HepG2 (cell line): Measurements from ENCODE around the gene NT5C3B. TPM values are rescaled to one million over a fixed set of nuclear protein-coding genes. Genes with fewer than 3 reads are reported as not detected.

Experiments used
- CENPX ChIP-seq: sonication (generic); formaldehyde crosslinking; IDR thresholded peaks from 2 replicates; pipeline ENCODE4 v1.9.0; 2021; ENCODE audit warnings: mild to moderate bottlenecking, missing genetic modification reagents, moderate library complexity
- ISX ChIP-seq: sonication (generic); formaldehyde crosslinking; conservative IDR thresholded peaks from 2 replicates; pipeline ENCODE4 v1.5.0; 2020; ENCODE audit warnings: missing genetic modification reagents
- NFE2L1 ChIP-seq: sonication (generic); formaldehyde crosslinking; IDR thresholded peaks from 2 replicates; pipeline ENCODE4 v1.4.0; 2020; ENCODE audit warnings: missing genetic modification reagents, mild to moderate bottlenecking, borderline replicate concordance
- SIX1 ChIP-seq: sonication (generic); formaldehyde crosslinking; IDR thresholded peaks from 2 replicates; pipeline ENCODE4 v1.4.0; 2020; ENCODE audit warnings: missing genetic modification reagents, borderline replicate concordance
- SNAI1 ChIP-seq: sonication (generic); formaldehyde crosslinking; IDR thresholded peaks from 2 replicates; pipeline ENCODE4 v1.5.0; 2020; ENCODE audit warnings: mild to moderate bottlenecking, missing genetic modification reagents, borderline replicate concordance
- TOE1 ChIP-seq: sonication (generic); formaldehyde crosslinking; IDR thresholded peaks from 2 replicates; pipeline ENCODE4 v1.4.0; 2020; ENCODE audit warnings: mild to moderate bottlenecking, missing genetic modification reagents
- ZBTB21 ChIP-seq: sonication (generic); formaldehyde crosslinking; IDR thresholded peaks from 2 replicates; pipeline ENCODE4 v1.4.0; 2020; ENCODE audit warnings: missing genetic modification reagents
- ZFP36L1 ChIP-seq: sonication (generic); formaldehyde crosslinking; IDR thresholded peaks from 2 replicates; pipeline ENCODE4 v1.8.0; 2022; ENCODE audit warnings: mild to moderate bottlenecking, missing genetic modification reagents, moderate library complexity
- ZNF260 ChIP-seq: sonication (generic); formaldehyde crosslinking; IDR thresholded peaks from 2 replicates; pipeline ENCODE4 v1.4.0; 2020; ENCODE audit warnings: missing genetic modification reagents, low read depth, mild to moderate bottlenecking, borderline replicate concordance
- ZNF33B ChIP-seq: sonication (generic); formaldehyde crosslinking; IDR thresholded peaks from 2 replicates; pipeline ENCODE4 v1.5.1; 2020; ENCODE audit warnings: mild to moderate bottlenecking, missing genetic modification reagents
- ZNF775 ChIP-seq: sonication (generic); formaldehyde crosslinking; IDR thresholded peaks from 2 replicates; pipeline ENCODE4 v1.4.0; 2020; ENCODE audit warnings: missing genetic modification reagents, mild to moderate bottlenecking, moderate library complexity, borderline replicate concordance
- ZNF83 ChIP-seq: sonication (generic); formaldehyde crosslinking; IDR thresholded peaks from 2 replicates; pipeline ENCODE4 v1.4.0; 2020; ENCODE audit warnings: missing genetic modification reagents, mild to moderate bottlenecking, borderline replicate concordance
- ZSCAN25 ChIP-seq: sonication (generic); formaldehyde crosslinking; IDR thresholded peaks from 2 replicates; pipeline ENCODE4 v1.8.0; 2022; ENCODE audit warnings: mild to moderate bottlenecking, missing genetic modification reagents
- polyA plus RNA-seq, 8 experiments: library from polyadenylated mRNA; depleted of rRNA in 3 of 8; stranded (reverse) in 7 of 8; unstranded in 1 of 8; fragments of >200 nt; fragmentation: Illumina TruSeq in 4 of 8; extraction: Trizol in 4 of 8; gene quantifications; 2 replicates each; pipeline versions ENCODE4 v1.2.1 to v1.2.3, GENCODE V29; 2011 to 2016; ENCODE audit warnings: low read depth in 4 of 8, missing spikeins in 1 of 8, mixed read lengths in 1 of 8; ENCODE audit not compliant: insufficient read depth in 1 of 8
- total RNA-seq, 5 experiments: library from RNA; depleted of rRNA; stranded (reverse); fragments of >200 nt; fragmentation: Illumina TruSeq; extraction: Trizol; gene quantifications; 2 replicates each; pipeline ENCODE4 v1.2.3, GENCODE V29; 2016; ENCODE audit warnings: low read depth in 1 of 5
- TF ChIP-seq, protein P1 (sequence below): sonication (generic); formaldehyde crosslinking; IDR thresholded peaks from 2 replicates; pipeline ENCODE4 v1.4.0; 2020; ENCODE audit warnings: low read depth, mild to moderate bottlenecking, missing genetic modification reagents
- TF ChIP-seq, protein P2 (sequence below): sonication (generic); formaldehyde crosslinking; IDR thresholded peaks from 2 replicates; pipeline ENCODE4 v1.9.0; 2022; ENCODE audit warnings: missing genetic modification reagents, mild to moderate bottlenecking, borderline replicate concordance
- TF ChIP-seq, protein P3 (sequence below): sonication (generic); formaldehyde crosslinking; IDR thresholded peaks from 2 replicates; pipeline ENCODE4 v1.4.0; 2020; ENCODE audit warnings: missing genetic modification reagents, low read depth, mild to moderate bottlenecking, borderline replicate concordance
- TF ChIP-seq, protein P4 (sequence below): sonication (generic); formaldehyde crosslinking; IDR thresholded peaks from 2 replicates; pipeline ENCODE4 v1.5.1; 2020; ENCODE audit warnings: missing genetic modification reagents, mild to moderate bottlenecking, borderline replicate concordance
- TF ChIP-seq, protein P5 (sequence below): sonication (generic); formaldehyde crosslinking; IDR thresholded peaks from 2 replicates; pipeline ENCODE4 v1.4.0; 2020; ENCODE audit warnings: mild to moderate bottlenecking, low read depth, missing genetic modification reagents
- TF ChIP-seq, protein P6 (sequence below): sonication (generic); formaldehyde crosslinking; IDR thresholded peaks from 2 replicates; pipeline ENCODE4 v1.5.1; 2020; ENCODE audit warnings: missing genetic modification reagents, mild to moderate bottlenecking, borderline replicate concordance
- TF ChIP-seq, protein P7 (sequence below): sonication (generic); formaldehyde crosslinking; IDR thresholded peaks from 2 replicates; pipeline ENCODE4 v1.8.0; 2022; ENCODE audit warnings: mild to moderate bottlenecking, missing genetic modification reagents, moderate library complexity

Gene NT5C3B
- total and polyA plus RNA-seq, 2 of the 13 experiments (the other 11 are each of a cell fraction or from before 2014, with no cell fraction given), result 104 to 126 TPM

DNA sequence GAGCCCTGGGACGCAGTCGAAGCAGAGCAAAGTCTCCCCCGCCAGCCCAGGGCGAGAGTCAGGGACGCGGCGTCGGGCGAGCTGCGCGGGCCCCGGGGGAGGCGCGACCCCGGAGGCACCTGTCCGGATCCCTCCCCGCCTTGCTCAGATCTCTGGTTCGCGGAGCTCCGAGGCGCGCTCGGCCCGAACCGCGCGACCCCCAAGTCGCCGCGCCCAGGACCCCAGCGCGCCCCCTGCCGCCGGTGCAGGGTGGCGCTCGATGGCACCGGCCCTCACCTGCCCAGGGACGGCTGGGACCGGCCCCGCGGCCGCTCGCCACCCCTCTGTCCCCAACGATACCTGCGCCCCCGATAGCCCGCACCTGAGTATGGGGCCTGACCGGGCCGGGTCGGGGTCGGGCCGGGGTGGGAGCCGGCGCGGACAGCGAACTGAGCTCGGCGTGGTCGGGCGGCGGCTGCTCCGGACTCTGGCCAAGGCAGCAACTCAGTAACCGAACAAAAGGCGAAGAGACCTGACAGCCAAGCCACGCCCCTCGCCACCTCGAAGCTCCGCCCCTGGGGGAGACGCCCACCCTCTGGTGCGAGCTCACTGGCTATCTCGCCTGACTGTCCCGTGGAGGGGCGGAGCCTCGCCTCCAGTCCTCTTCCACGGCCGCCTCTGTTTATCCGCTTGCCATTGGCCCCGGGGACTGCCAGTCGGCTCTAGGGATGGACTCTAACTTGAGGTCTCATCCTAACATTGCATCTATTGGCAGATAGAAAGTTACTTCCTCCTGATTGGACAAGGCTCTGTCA, 49.6 kb downstream of the NT5C3B start, which contains the start of gene JUP (continued):
- TF ChIP-seq, protein P1, sequence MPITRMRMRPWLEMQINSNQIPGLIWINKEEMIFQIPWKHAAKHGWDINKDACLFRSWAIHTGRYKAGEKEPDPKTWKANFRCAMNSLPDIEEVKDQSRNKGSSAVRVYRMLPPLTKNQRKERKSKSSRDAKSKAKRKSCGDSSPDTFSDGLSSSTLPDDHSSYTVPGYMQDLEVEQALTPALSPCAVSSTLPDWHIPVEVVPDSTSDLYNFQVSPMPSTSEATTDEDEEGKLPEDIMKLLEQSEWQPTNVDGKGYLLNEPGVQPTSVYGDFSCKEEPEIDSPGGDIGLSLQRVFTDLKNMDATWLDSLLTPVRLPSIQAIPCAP (CRISPR knock-in tag), result no peak
- TF ChIP-seq, protein P2, sequence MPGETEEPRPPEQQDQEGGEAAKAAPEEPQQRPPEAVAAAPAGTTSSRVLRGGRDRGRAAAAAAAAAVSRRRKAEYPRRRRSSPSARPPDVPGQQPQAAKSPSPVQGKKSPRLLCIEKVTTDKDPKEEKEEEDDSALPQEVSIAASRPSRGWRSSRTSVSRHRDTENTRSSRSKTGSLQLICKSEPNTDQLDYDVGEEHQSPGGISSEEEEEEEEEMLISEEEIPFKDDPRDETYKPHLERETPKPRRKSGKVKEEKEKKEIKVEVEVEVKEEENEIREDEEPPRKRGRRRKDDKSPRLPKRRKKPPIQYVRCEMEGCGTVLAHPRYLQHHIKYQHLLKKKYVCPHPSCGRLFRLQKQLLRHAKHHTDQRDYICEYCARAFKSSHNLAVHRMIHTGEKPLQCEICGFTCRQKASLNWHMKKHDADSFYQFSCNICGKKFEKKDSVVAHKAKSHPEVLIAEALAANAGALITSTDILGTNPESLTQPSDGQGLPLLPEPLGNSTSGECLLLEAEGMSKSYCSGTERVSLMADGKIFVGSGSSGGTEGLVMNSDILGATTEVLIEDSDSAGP (CRISPR knock-in tag), result peak; percentile 70; the same call in 1 of the 2 replicates
- TF ChIP-seq ZNF83 (CRISPR knock-in tag) (no peak), ISX (CRISPR knock-in tag) (no peak), ZBTB21 (CRISPR knock-in tag) (no peak), NFE2L1 (CRISPR knock-in tag) (no peak), SIX1 (CRISPR knock-in tag) (no peak), ZNF260 (CRISPR knock-in tag) (no peak), ZNF775 (no peak), ZSCAN25 (CRISPR knock-in tag) (peak; percentile 66), SNAI1 (no peak), ZFP36L1 (CRISPR knock-in tag) (no peak), ZNF33B (CRISPR knock-in tag) (no peak), TOE1 (CRISPR knock-in tag) (no peak), CENPX (CRISPR knock-in tag) (no peak)
- TF ChIP-seq, protein P3, sequence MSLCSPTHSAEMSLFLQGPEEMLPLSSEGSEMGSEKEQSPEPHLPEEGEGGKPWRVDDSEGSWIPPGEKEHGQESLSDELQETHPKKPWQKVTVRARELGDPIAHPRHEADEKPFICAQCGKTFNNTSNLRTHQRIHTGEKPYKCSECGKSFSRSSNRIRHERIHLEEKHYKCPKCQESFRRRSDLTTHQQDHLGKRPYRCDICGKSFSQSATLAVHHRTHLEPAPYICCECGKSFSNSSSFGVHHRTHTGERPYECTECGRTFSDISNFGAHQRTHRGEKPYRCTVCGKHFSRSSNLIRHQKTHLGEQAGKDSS, result peak; percentile 22; the same call in 1 of the 2 replicates
- TF ChIP-seq, protein P4, sequence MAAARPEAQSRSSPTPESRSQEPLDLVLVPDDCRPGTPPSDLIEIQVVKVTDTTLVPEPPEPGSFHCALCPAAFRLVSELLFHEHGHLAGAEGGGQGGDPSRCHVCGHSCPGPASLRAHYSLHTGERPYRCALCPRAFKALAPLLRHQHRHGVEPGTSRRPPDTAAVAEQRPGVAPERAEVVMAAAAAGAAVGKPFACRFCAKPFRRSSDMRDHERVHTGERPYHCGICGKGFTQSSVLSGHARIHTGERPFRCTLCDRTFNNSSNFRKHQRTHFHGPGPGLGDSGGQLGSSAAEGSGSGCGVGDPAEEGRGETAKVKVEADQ (CRISPR knock-in tag), result peak; percentile 94
- TF ChIP-seq, protein P5, sequence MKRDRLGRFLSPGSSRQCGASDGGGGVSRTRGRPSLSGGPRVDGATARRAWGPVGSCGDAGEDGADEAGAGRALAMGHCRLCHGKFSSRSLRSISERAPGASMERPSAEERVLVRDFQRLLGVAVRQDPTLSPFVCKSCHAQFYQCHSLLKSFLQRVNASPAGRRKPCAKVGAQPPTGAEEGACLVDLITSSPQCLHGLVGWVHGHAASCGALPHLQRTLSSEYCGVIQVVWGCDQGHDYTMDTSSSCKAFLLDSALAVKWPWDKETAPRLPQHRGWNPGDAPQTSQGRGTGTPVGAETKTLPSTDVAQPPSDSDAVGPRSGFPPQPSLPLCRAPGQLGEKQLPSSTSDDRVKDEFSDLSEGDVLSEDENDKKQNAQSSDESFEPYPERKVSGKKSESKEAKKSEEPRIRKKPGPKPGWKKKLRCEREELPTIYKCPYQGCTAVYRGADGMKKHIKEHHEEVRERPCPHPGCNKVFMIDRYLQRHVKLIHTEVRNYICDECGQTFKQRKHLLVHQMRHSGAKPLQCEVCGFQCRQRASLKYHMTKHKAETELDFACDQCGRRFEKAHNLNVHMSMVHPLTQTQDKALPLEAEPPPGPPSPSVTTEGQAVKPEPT (CRISPR knock-in tag), result 0 out of 2 replicates have a peak, but pooled peaks have one; percentile 19
- TF ChIP-seq, protein P6, sequence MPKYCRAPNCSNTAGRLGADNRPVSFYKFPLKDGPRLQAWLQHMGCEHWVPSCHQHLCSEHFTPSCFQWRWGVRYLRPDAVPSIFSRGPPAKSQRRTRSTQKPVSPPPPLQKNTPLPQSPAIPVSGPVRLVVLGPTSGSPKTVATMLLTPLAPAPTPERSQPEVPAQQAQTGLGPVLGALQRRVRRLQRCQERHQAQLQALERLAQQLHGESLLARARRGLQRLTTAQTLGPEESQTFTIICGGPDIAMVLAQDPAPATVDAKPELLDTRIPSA, result no peak
- TF ChIP-seq, protein P7, sequence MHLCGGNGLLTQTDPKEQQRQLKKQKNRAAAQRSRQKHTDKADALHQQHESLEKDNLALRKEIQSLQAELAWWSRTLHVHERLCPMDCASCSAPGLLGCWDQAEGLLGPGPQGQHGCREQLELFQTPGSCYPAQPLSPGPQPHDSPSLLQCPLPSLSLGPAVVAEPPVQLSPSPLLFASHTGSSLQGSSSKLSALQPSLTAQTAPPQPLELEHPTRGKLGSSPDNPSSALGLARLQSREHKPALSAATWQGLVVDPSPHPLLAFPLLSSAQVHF (CRISPR knock-in tag), result 0 out of 2 replicates have a peak, but pooled peaks have one; percentile 44
